Lower lobe of right lung (tissue), 2 donors: ENCODE data around the gene ZNF236. TPM values are rescaled to one million over a fixed set of nuclear protein-coding genes. Genes with fewer than 3 reads are reported as not detected.

ENCODE experiments used
- ATAC-seq, 2 donors: fragments of 200-7000 bp; cut with Tn5 transposase; one replicate each; pipeline ENCODE4 v1.9.1; 2020 to 2022; ENCODE audit warnings: mild to moderate bottlenecking in 2 of 2, moderate library complexity in 2 of 2
- DNase-seq: peaks from one replicate; pipeline ENCODE4 v3.0.0-alpha.2; 2020
- H3K27ac ChIP-seq: fragments of 200-600 bp; one replicate; pipeline ENCODE4 v1.8.0; 2022
- H3K27me3 ChIP-seq: fragments of 200-600 bp; one replicate; pipeline ENCODE4 v1.8.0; 2022; ENCODE audit warnings: low read depth
- H3K36me3 ChIP-seq: fragments of 200-600 bp; one replicate; pipeline ENCODE4 v1.8.0; 2022; ENCODE audit warnings: mild to moderate bottlenecking
- H3K4me1 ChIP-seq: fragments of 200-600 bp; one replicate; pipeline ENCODE4 v1.8.0; 2022
- H3K4me3 ChIP-seq: fragments of 200-600 bp; one replicate; pipeline ENCODE4 v1.8.0; 2022; ENCODE audit warnings: mild to moderate bottlenecking
- H3K9me3 ChIP-seq: fragments of 200-600 bp; one replicate; pipeline ENCODE4 v1.8.0; 2022
- intact Hi-C: fragments of 100-400 bp; cut with DNase I; formaldehyde crosslinking; loops from one replicate; pipeline ENCODE4 v1.11.0; 2022
- total RNA-seq: library from RNA; stranded (reverse); fragmentation: NEBNext Ultra II Directional; extraction: Animal tissue kit (Norgen Biotek cat#: 25700); gene quantifications from one replicate; pipeline ENCODE4 v1.2.1, GENCODE V29; 2021
- TF ChIP-seq, protein P1 (sequence below): fragments of 200-600 bp; IDR thresholded peaks from one replicate; pipeline ENCODE4 v1.8.0; 2022; ENCODE audit warnings: antibody characterized with exemption, mild to moderate bottlenecking
- donor health status: DM: no; HTN: yes; CAD: no; lungs with severe emphysema.

ZNF236 gene
- total RNA-seq, 1 donor from 2014 or later: 18.0 TPM

- no peak for DNase-seq
- Histone ChIP-seq H3K4me1 (peaks cover 12% of the 10 kb centered on the region), H3K27ac (no peak overlapping the region), H3K4me3 (no peak overlapping the region), H3K36me3 (no peaks in the 10 kb centered on the region), H3K9me3 (no peaks in the 10 kb centered on the region), H3K27me3 (no peaks in the 10 kb centered on the region)
- intact Hi-C loops: no loop called here
- TF ChIP-seq, protein P1, sequence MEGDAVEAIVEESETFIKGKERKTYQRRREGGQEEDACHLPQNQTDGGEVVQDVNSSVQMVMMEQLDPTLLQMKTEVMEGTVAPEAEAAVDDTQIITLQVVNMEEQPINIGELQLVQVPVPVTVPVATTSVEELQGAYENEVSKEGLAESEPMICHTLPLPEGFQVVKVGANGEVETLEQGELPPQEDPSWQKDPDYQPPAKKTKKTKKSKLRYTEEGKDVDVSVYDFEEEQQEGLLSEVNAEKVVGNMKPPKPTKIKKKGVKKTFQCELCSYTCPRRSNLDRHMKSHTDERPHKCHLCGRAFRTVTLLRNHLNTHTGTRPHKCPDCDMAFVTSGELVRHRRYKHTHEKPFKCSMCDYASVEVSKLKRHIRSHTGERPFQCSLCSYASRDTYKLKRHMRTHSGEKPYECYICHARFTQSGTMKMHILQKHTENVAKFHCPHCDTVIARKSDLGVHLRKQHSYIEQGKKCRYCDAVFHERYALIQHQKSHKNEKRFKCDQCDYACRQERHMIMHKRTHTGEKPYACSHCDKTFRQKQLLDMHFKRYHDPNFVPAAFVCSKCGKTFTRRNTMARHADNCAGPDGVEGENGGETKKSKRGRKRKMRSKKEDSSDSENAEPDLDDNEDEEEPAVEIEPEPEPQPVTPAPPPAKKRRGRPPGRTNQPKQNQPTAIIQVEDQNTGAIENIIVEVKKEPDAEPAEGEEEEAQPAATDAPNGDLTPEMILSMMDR: no peak
- no peak for ATAC-seq
Measured at GRCh38 chr18:76827205-76828200, 5.1 kb downstream of the ZNF236 start.

- Histone ChIP-seq H3K4me3 (no peak overlapping the region), H3K36me3 (no peaks in the 10 kb centered on the region), H3K4me1 (peaks cover 5% of the 10 kb centered on the region), H3K27me3 (no peaks in the 10 kb centered on the region), H3K27ac (no peak overlapping the region), H3K9me3 (no peaks in the 10 kb centered on the region)
- intact Hi-C loops: no loop called here
- TF ChIP-seq, protein P1: no peak
- DNase-seq: no peak
- ATAC-seq: no peak
Measured at GRCh38 chr18:76834379-76834778, 12.0 kb downstream of the ZNF236 start.

GRCh38 chr18:76835380-76835779, 13.0 kb downstream of the ZNF236 start:
- Histone ChIP-seq H3K27ac (no peak overlapping the region), H3K27me3 (no peaks in the 10 kb centered on the region), H3K9me3 (no peaks in the 10 kb centered on the region), H3K4me1 (peaks cover 5% of the 10 kb centered on the region), H3K36me3 (no peaks in the 10 kb centered on the region), H3K4me3 (no peak overlapping the region)
- no peak for ATAC-seq
- TF ChIP-seq, protein P1: no peak
- intact Hi-C loops: no loop called here
- DNase-seq: no peak

DNA sequence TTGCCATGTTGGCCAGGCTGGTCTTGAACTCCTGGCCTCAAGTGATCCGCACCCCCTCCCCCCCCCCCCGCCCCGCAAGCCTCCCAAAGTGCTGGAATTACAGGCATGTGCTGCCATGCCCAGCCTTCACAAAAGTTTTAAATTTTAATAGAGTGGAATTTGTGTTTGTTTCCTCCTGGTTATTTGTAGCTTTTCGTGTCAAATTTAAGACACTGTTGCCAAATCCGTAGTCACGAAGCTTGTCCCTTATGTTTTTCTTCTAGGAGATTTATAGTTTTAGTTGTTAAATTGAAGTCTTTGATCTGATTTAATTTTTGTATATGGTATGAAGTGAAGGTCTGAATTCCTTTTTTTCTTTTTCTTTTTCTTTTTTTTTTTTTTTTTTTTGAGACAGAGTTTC, 14.7 kb downstream of the ZNF236 start:
- ATAC-seq (no peak), DNase-seq (no peak)
- TF ChIP-seq, protein P1: no peak
- no peak overlapping the region for H3K4me3 ChIP-seq
- H3K9me3 ChIP-seq: no peaks in the 10 kb centered on the region
- intact Hi-C loops: no loop called here
- H3K36me3 ChIP-seq: no peaks in the 10 kb centered on the region
- no peak overlapping the region for H3K27ac ChIP-seq
- H3K27me3 ChIP-seq: no peaks in the 10 kb centered on the region
- H3K4me1 ChIP-seq: peaks cover 5% of the 10 kb centered on the region

- no peaks in the 10 kb centered on the region for H3K27me3 ChIP-seq
- intact Hi-C loops: no loop called here
- no peak for DNase-seq
- H3K4me1 ChIP-seq: peaks cover 5% of the 10 kb centered on the region
- no peak overlapping the region for H3K27ac ChIP-seq
- H3K9me3 ChIP-seq: no peaks in the 10 kb centered on the region
- H3K36me3 ChIP-seq: no peaks in the 10 kb centered on the region
- TF ChIP-seq, protein P1: no peak
- H3K4me3 ChIP-seq: no peak overlapping the region
- ATAC-seq: no peak
Measured at GRCh38 chr18:76838182-76838581, 15.8 kb downstream of the ZNF236 start.
